Stomach smooth muscle (tissue), 2 donors: ENCODE results near the gene TMEM108.

Experiments used
- H3K27ac ChIP-seq: one replicate; pipeline ENCODE4 v1.7.0; 2013; ENCODE audit warnings: mild to moderate bottlenecking, low read length, inconsistent platforms
- H3K27me3 ChIP-seq, 2 donors: one replicate each; pipeline ENCODE4 v1.7.0; 2013; ENCODE audit warnings: low read length in 2 of 2; ENCODE audit not compliant: insufficient read depth in 2 of 2, control insufficient read depth in 1 of 2
- H3K36me3 ChIP-seq, 2 donors: one replicate each; pipeline ENCODE4 v1.7.0; 2013; ENCODE audit warnings: low read length in 2 of 2; ENCODE audit not compliant: control insufficient read depth in 2 of 2, insufficient read depth in 2 of 2
- H3K4me1 ChIP-seq: one replicate; pipeline ENCODE4 v1.7.0; 2013; ENCODE audit warnings: low read length; ENCODE audit not compliant: control insufficient read depth, insufficient read depth
- H3K4me3 ChIP-seq, 2 donors: one replicate each; pipeline ENCODE4 v1.7.0; 2013; ENCODE audit warnings: low read length in 2 of 2
- H3K9ac ChIP-seq, 2 donors: one replicate each; pipeline ENCODE4 v1.7.0; 2013; ENCODE audit warnings: low read length in 2 of 2, mild to moderate bottlenecking in 1 of 2
- H3K9me3 ChIP-seq, 2 donors: one replicate each; pipeline ENCODE4 v1.7.0; 2013; ENCODE audit warnings: low read length in 2 of 2; ENCODE audit not compliant: control insufficient read depth in 2 of 2
- donor health status: healthy.
- donor health status: Pancreatic carcinoma.

The TMEM108 gene

GRCh38 chr3:133413161-133414020 lies 375.2 kb downstream of the TMEM108 start:
- Histone ChIP-seq H3K4me3 (peak overlapping the region; percentile 44 to 55), H3K9me3 (no peaks in the 10 kb centered on the region), H3K27me3 (peaks cover 0 to 4% of the 10 kb centered on the region in 2 donors), H3K27ac (no peak overlapping the region), H3K36me3 (no peaks in the 10 kb centered on the region), H3K4me1 (peaks cover 2% of the 10 kb centered on the region), H3K9ac (peak overlapping the region; percentile 35 to 47)

- Histone ChIP-seq H3K9me3 (no peaks in the 10 kb centered on the region), H3K4me1 (peaks cover 2% of the 10 kb centered on the region), H3K27me3 (peaks cover 0 to 4% of the 10 kb centered on the region in 2 donors), H3K4me3 (no peak overlapping the region), H3K27ac (no peak overlapping the region), H3K36me3 (no peaks in the 10 kb centered on the region), H3K9ac (no peak overlapping the region)
Measured at GRCh38 chr3:133414021-133414392, 375.8 kb downstream of the TMEM108 start.

GRCh38 chr3:133418361-133418760 lies 380.2 kb downstream of the TMEM108 start:
- no peak overlapping the region for H3K4me3 ChIP-seq
- peaks cover 2% of the 10 kb centered on the region for H3K4me1 ChIP-seq
- H3K27me3 ChIP-seq: peaks cover 0 to 3% of the 10 kb centered on the region in 2 donors
- no peaks in the 10 kb centered on the region for H3K36me3 ChIP-seq
- no peak overlapping the region for H3K9ac ChIP-seq
- H3K27ac ChIP-seq: no peak overlapping the region
- no peaks in the 10 kb centered on the region for H3K9me3 ChIP-seq

GRCh38 chr3:133419151-133419909 lies 381.1 kb downstream of the TMEM108 start:
- Histone ChIP-seq H3K27me3 (peaks cover 0 to 3% of the 10 kb centered on the region in 2 donors), H3K9ac (no peak overlapping the region), H3K4me1 (no peaks in the 10 kb centered on the region), H3K36me3 (no peaks in the 10 kb centered on the region), H3K27ac (no peak overlapping the region), H3K4me3 (no peak overlapping the region), H3K9me3 (no peaks in the 10 kb centered on the region)

GRCh38 chr3:133424937-133425869 lies 387.0 kb downstream of the TMEM108 start:
- no peak overlapping the region for H3K4me3 ChIP-seq
- H3K4me1 ChIP-seq: no peaks in the 10 kb centered on the region
- H3K36me3 ChIP-seq: no peaks in the 10 kb centered on the region
- no peaks in the 10 kb centered on the region for H3K9me3 ChIP-seq
- H3K27ac ChIP-seq: no peak overlapping the region
- no peak overlapping the region for H3K9ac ChIP-seq
- H3K27me3 ChIP-seq: peaks cover 3% of the 10 kb centered on the region in 2 donors

GRCh38 chr3:133425898-133426297 lies 387.7 kb downstream of the TMEM108 start:
- Histone ChIP-seq H3K4me3 (no peak overlapping the region), H3K27me3 (peaks cover 3% of the 10 kb centered on the region in 2 donors), H3K36me3 (no peaks in the 10 kb centered on the region), H3K4me1 (no peaks in the 10 kb centered on the region), H3K27ac (no peak overlapping the region), H3K9me3 (no peaks in the 10 kb centered on the region), H3K9ac (no peak overlapping the region)

- H3K4me1 ChIP-seq: no peaks in the 10 kb centered on the region
- H3K4me3 ChIP-seq: no peak overlapping the region
- H3K27me3 ChIP-seq: peaks cover 3% of the 10 kb centered on the region in 2 donors
- no peaks in the 10 kb centered on the region for H3K9me3 ChIP-seq
- H3K9ac ChIP-seq: no peak overlapping the region
- H3K27ac ChIP-seq: no peak overlapping the region
- H3K36me3 ChIP-seq: no peaks in the 10 kb centered on the region
Measured at GRCh38 chr3:133426721-133427120, 388.5 kb downstream of the TMEM108 start.

- no peak overlapping the region for H3K9ac ChIP-seq
- H3K27me3 ChIP-seq: peaks cover 0 to 3% of the 10 kb centered on the region in 2 donors
- no peaks in the 10 kb centered on the region for H3K9me3 ChIP-seq
- no peaks in the 10 kb centered on the region for H3K4me1 ChIP-seq
- H3K36me3 ChIP-seq: no peaks in the 10 kb centered on the region
- no peak overlapping the region for H3K27ac ChIP-seq
- no peak overlapping the region for H3K4me3 ChIP-seq
Measured at GRCh38 chr3:133428552-133428951, 390.4 kb downstream of the TMEM108 start.

- Histone ChIP-seq H3K27ac (no peak overlapping the region), H3K9me3 (no peaks in the 10 kb centered on the region), H3K36me3 (no peaks in the 10 kb centered on the region), H3K9ac (no peak overlapping the region), H3K27me3 (peaks cover 0 to 3% of the 10 kb centered on the region in 2 donors), H3K4me1 (no peaks in the 10 kb centered on the region), H3K4me3 (no peak overlapping the region)
Measured at GRCh38 chr3:133429063-133429462, 390.9 kb downstream of the TMEM108 start.

GRCh38 chr3:133439563-133439962 lies 401.4 kb downstream of the TMEM108 start:
- H3K27me3 ChIP-seq: no peaks in the 10 kb centered on the region
- no peak overlapping the region for H3K4me3 ChIP-seq
- no peaks in the 10 kb centered on the region for H3K9me3 ChIP-seq
- H3K27ac ChIP-seq: no peak overlapping the region
- no peaks in the 10 kb centered on the region for H3K36me3 ChIP-seq
- H3K9ac ChIP-seq: no peak overlapping the region
- H3K4me1 ChIP-seq: no peaks in the 10 kb centered on the region
